ENCODE data around the gene WDR64.
"Not testable (repeated sequence)": the region's sequence is repeated elsewhere in the genome, so short reads cannot be mapped to it uniquely, and the experiment has no call there.

WDR64 gene

GRCh38 chr1:241678536-241678935 is 26.5 kb downstream of the WDR64 start:
- TF ChIP-seq CTCF (IDR thresholded peaks at IDR 0.05; ENCODE audit: borderline replicate concordance, control extremely low read depth, extremely low read depth, insufficient read depth, missing control alignments): no peak
- in situ Hi-C loops (cut with MboI; ENCODE audit: low sequenced_read_pairs, unreplicated experiment): no loop called here
- DNase-seq (ENCODE audit: low spot score): no peak

GRCh38 chr1:241679404-241679803 is 27.3 kb downstream of the WDR64 start:
- DNase-seq (ENCODE audit: low spot score): no peak
- TF ChIP-seq CTCF (IDR thresholded peaks at IDR 0.05; ENCODE audit: borderline replicate concordance, control extremely low read depth, extremely low read depth, insufficient read depth, missing control alignments): no peak
- in situ Hi-C loops (cut with MboI; ENCODE audit: low sequenced_read_pairs, unreplicated experiment): no loop called here

- no peak for DNase-seq (ENCODE audit: low spot score)
- in situ Hi-C loops (cut with MboI; ENCODE audit: low sequenced_read_pairs, unreplicated experiment): no loop called here
- no peak for TF ChIP-seq CTCF (IDR thresholded peaks at IDR 0.05; ENCODE audit: borderline replicate concordance, control extremely low read depth, extremely low read depth, insufficient read depth, missing control alignments)
Observed at GRCh38 chr1:241679961-241680360, 27.9 kb downstream of the WDR64 start.

- in situ Hi-C loops (cut with MboI; ENCODE audit: low sequenced_read_pairs, unreplicated experiment); DNase-seq (ENCODE audit: low spot score): not testable (repeated sequence)
Observed at GRCh38 chr1:241681861-241682448, 29.9 kb downstream of the WDR64 start.

GRCh38 chr1:241682921-241683320 is 30.8 kb downstream of the WDR64 start:
- in situ Hi-C loops (cut with MboI; ENCODE audit: low sequenced_read_pairs, unreplicated experiment): no loop called here
- DNase-seq (ENCODE audit: low spot score): no peak
- no peak for TF ChIP-seq CTCF (IDR thresholded peaks at IDR 0.05; ENCODE audit: borderline replicate concordance, control extremely low read depth, extremely low read depth, insufficient read depth, missing control alignments)

- no peak for DNase-seq (ENCODE audit: low spot score)
- in situ Hi-C loops (cut with MboI; ENCODE audit: low sequenced_read_pairs, unreplicated experiment): no loop called here
- no peak for TF ChIP-seq CTCF (IDR thresholded peaks at IDR 0.05; ENCODE audit: borderline replicate concordance, control extremely low read depth, extremely low read depth, insufficient read depth, missing control alignments)
Observed at GRCh38 chr1:241684108-241684507, 32.0 kb downstream of the WDR64 start.

- in situ Hi-C loops (cut with MboI; ENCODE audit: low sequenced_read_pairs, unreplicated experiment): no loop called here
- no peak for TF ChIP-seq CTCF (IDR thresholded peaks at IDR 0.05; ENCODE audit: borderline replicate concordance, control extremely low read depth, extremely low read depth, insufficient read depth, missing control alignments)
- no peak for DNase-seq (ENCODE audit: low spot score)
Observed at GRCh38 chr1:241688940-241689368, 36.9 kb downstream of the WDR64 start.

All from GM13976 (cell line).